T-helper 1 cell treated with Interleukin-12 subunit alpha and Interleukin-12 subunit beta and Interleukin-4 antibody, amounts not matched to agents 30 ng/mL and 1 ng/mL, for 36 hours (primary cell): ENCODE results near the gene CD44. TPM values are rescaled to one million over a fixed set of nuclear protein-coding genes. Genes with fewer than 3 reads are reported as not detected.

Experiments used
- intact Hi-C: fragments of 100-400 bp; cut with micrococcal nuclease; formaldehyde crosslinking; loops from one replicate; pipeline ENCODE4 v1.15.1; 2024
- total RNA-seq: library from RNA; stranded (reverse); gene quantifications from 2 replicates; pipeline ENCODE4 v1.2.3, GENCODE V29; 2022

CD44 gene
- total RNA-seq, 1 donor from 2014 or later = 356 TPM

- intact Hi-C loops = no loop called here
These were observed 137.6 kb downstream of the CD44 start for GRCh38 chr11:35276396-35277145.

GRCh38 chr11:35277827-35278226, 138.9 kb downstream of the CD44 start:
- intact Hi-C loops = no loop called here

- intact Hi-C loops = no loop called here
These were observed 141.8 kb downstream of the CD44 start for GRCh38 chr11:35280727-35281126.

- intact Hi-C loops = no loop called here
These were observed 142.3 kb downstream of the CD44 start for GRCh38 chr11:35281169-35281688.

Other genes starting within 250 kb of the CD44 start
- 19.7 and 21.6 TPM in 2 replicates for gene APIP, start 222.8 kb upstream of the CD44 start, total RNA-seq
- gene PDHX, start 222.6 kb upstream of the CD44 start, total RNA-seq = 23.3 and 23.5 TPM in 2 replicates